HL-60 (cell line): ENCODE data around the gene XK.

ENCODE experiments used
- GABPA ChIP-seq: IDR thresholded peaks from 2 replicates; pipeline ENCODE4 v1.6.1; 2012; ENCODE audit warnings: low read depth
- POLR2AphosphoS5 ChIP-seq: IDR thresholded peaks from 2 replicates; pipeline ENCODE4 v1.6.1; 2012; ENCODE audit warnings: low read depth
- TF ChIP-seq, protein P1 (sequence below): IDR thresholded peaks from one replicate; pipeline ENCODE4 v1.5.1; 2011; ENCODE audit warnings: low read length, control low read depth, inconsistent platforms; ENCODE audit not compliant: insufficient read depth

DNA sequence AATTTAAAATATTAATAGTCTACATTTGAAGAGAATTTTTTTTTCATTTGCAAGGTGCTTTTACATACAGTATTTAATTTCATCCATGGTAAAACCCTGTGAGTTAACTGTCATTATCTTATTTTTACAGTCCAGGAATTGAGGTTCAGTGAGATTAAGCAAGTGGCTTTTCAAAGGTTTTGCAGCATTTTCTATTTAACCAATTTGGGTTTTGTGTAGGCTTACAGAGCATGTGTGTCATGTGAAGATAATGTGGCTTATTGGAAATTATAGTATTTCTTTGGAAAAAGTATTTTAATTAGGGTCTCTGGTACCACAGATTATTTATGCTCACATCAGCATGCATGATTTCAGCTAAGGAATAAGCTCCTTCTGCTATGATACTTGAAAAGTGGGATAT lies 4.5 kb downstream of the XK start:
- TF ChIP-seq, protein P1, sequence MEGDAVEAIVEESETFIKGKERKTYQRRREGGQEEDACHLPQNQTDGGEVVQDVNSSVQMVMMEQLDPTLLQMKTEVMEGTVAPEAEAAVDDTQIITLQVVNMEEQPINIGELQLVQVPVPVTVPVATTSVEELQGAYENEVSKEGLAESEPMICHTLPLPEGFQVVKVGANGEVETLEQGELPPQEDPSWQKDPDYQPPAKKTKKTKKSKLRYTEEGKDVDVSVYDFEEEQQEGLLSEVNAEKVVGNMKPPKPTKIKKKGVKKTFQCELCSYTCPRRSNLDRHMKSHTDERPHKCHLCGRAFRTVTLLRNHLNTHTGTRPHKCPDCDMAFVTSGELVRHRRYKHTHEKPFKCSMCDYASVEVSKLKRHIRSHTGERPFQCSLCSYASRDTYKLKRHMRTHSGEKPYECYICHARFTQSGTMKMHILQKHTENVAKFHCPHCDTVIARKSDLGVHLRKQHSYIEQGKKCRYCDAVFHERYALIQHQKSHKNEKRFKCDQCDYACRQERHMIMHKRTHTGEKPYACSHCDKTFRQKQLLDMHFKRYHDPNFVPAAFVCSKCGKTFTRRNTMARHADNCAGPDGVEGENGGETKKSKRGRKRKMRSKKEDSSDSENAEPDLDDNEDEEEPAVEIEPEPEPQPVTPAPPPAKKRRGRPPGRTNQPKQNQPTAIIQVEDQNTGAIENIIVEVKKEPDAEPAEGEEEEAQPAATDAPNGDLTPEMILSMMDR, result no peak
- TF ChIP-seq GABPA, result no peak
- TF ChIP-seq POLR2AphosphoS5, result no peak
